ENCODE measurements around the gene PCARE. TPM values are rescaled to one million over a fixed set of nuclear protein-coding genes. Genes with fewer than 3 reads are reported as not detected.
A peak's percentile ranks its signal among the peaks of the same experiment; 100 is the strongest.

The PCARE gene
- total and polyA plus RNA-seq, 2 donors (not counting 1 experiment from before 2014, with no cell fraction given): not detected

DNA sequence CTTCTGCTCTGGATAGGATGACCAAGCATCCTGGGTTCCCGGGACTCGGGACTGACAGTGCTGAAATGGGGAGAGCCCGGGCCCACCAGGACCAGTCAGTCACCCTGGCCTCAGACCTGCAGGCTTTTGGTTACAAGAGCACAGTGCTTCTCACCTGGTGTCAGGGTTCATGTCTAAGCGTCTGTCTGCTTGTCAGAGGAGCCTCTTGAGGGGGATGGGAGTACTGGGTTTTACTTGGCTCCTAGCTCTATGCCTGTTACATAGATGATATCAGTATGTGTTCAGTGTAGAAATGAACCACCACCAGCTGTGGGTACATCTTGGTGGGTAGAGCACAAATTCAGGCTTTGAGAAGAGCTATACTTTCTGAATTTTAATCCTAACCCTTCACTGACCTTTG, 29.9 kb downstream of the PCARE start:
- Histone ChIP-seq H3K4me3 (replicated peaks in 1 of 4; ENCODE audit: control extremely low read depth in 1 of 4, insufficient read depth in 1 of 4, low read depth in 3 of 4, low read length in 4 of 4) (no peak overlapping the region), H4K20me1 (ENCODE audit: control insufficient read depth, extremely low read depth, insufficient read depth, low read length) (no peaks in the 10 kb centered on the region), H3K9me3 (ENCODE audit: control insufficient read depth, insufficient read depth, low read depth, low read length) (no peaks in the 10 kb centered on the region), H3K9ac (ENCODE audit: insufficient read depth, low read length) (no peak overlapping the region), H3K79me2 (ENCODE audit: control insufficient read depth, insufficient read depth, low read length) (no peaks in the 10 kb centered on the region), H3K4me2 (ENCODE audit: extremely low read depth, insufficient read depth, low read length) (no peak overlapping the region), H3K36me3 (ENCODE audit: control insufficient read depth, insufficient read depth, low read length) (no peaks in the 10 kb centered on the region), H3K27ac (ENCODE audit: insufficient read depth, low read length) (no peak overlapping the region), H2AFZ (ENCODE audit: low read length) (no peak overlapping the region), H3K27me3 (ENCODE audit: control insufficient read depth, insufficient read depth, low read length) (no peaks in the 10 kb centered on the region), H3K4me1 (ENCODE audit: control insufficient read depth, extremely low read depth, insufficient read depth, low read length) (no peaks in the 10 kb centered on the region)
- no peak for TF ChIP-seq CTCF (conservative IDR thresholded peaks at IDR 0.05 in 1 of 2, IDR thresholded peaks at IDR 0.05 in 1 of 2; ENCODE audit: low read depth in 1 of 2, low read length in 2 of 2)
- DNase-seq (ENCODE audit: low read depth in 2 of 2): no peak

GRCh38 chr2:29042561-29043075, 31.7 kb downstream of the PCARE start:
- H3K4me1 ChIP-seq (ENCODE audit: control insufficient read depth, extremely low read depth, insufficient read depth, low read length): no peaks in the 10 kb centered on the region
- H4K20me1 ChIP-seq (ENCODE audit: control insufficient read depth, extremely low read depth, insufficient read depth, low read length): no peaks in the 10 kb centered on the region
- H3K4me2 ChIP-seq (ENCODE audit: extremely low read depth, insufficient read depth, low read length): peak overlapping the region; percentile 9
- no peak overlapping the region for H3K9ac ChIP-seq (ENCODE audit: insufficient read depth, low read length)
- H3K9me3 ChIP-seq (ENCODE audit: control insufficient read depth, insufficient read depth, low read depth, low read length): no peaks in the 10 kb centered on the region
- no peak overlapping the region for H3K27ac ChIP-seq (ENCODE audit: insufficient read depth, low read length)
- H3K4me3 ChIP-seq (replicated peaks in 1 of 4; ENCODE audit: control extremely low read depth in 1 of 4, insufficient read depth in 1 of 4, low read depth in 3 of 4, low read length in 4 of 4): no peak overlapping the region
- no peaks in the 10 kb centered on the region for H3K79me2 ChIP-seq (ENCODE audit: control insufficient read depth, insufficient read depth, low read length)
- H3K36me3 ChIP-seq (ENCODE audit: control insufficient read depth, insufficient read depth, low read length): no peaks in the 10 kb centered on the region
- DNase-seq (ENCODE audit: low read depth in 2 of 2): peak; percentile 40 to 70
- TF ChIP-seq CTCF (conservative IDR thresholded peaks at IDR 0.05 in 1 of 2, IDR thresholded peaks at IDR 0.05 in 1 of 2; ENCODE audit: low read depth in 1 of 2, low read length in 2 of 2) (no peak), EZH2 (IDR thresholded peaks at IDR 0.05; ENCODE audit: low read length, missing control alignments) (no peak)
- no peaks in the 10 kb centered on the region for H3K27me3 ChIP-seq (ENCODE audit: control insufficient read depth, insufficient read depth, low read length)
- peak overlapping the region; percentile 31 for H2AFZ ChIP-seq (ENCODE audit: low read length)

DNA sequence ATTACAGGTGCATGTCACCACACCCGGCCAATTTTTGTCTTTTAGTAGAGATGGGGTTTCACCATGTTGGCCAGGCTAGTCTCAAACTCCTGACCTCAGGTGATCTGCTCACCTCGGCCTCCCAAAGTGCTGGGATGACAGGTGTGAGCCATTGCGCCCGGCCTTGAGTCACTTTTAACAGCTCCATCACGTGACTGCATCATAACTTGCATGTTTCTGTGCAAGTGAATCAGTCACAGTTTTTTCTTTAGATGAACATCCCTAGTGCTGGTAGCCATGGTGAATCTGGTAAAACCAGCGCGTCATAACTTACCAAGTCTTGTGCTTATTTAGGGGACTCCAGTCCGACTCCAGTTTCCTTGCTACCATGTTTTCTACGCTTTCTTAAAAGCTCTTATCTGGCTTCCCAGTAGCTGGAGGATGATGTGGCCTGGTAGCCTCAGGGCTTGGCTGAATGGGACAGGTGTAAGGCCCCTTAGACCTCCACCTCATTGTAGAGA, 33.1 kb downstream of the PCARE start:
- no peak overlapping the region for H3K4me3 ChIP-seq (replicated peaks in 1 of 4; ENCODE audit: control extremely low read depth in 1 of 4, insufficient read depth in 1 of 4, low read depth in 3 of 4, low read length in 4 of 4)
- H3K4me1 ChIP-seq (ENCODE audit: control insufficient read depth, extremely low read depth, insufficient read depth, low read length): no peaks in the 10 kb centered on the region
- no peaks in the 10 kb centered on the region for H4K20me1 ChIP-seq (ENCODE audit: control insufficient read depth, extremely low read depth, insufficient read depth, low read length)
- no peaks in the 10 kb centered on the region for H3K36me3 ChIP-seq (ENCODE audit: control insufficient read depth, insufficient read depth, low read length)
- DNase-seq (ENCODE audit: low read depth in 2 of 2): no peak
- no peak overlapping the region for H3K9ac ChIP-seq (ENCODE audit: insufficient read depth, low read length)
- no peak overlapping the region for H3K27ac ChIP-seq (ENCODE audit: insufficient read depth, low read length)
- TF ChIP-seq EZH2 (IDR thresholded peaks at IDR 0.05; ENCODE audit: low read length, missing control alignments) (no peak), CTCF (conservative IDR thresholded peaks at IDR 0.05 in 1 of 2, IDR thresholded peaks at IDR 0.05 in 1 of 2; ENCODE audit: low read depth in 1 of 2, low read length in 2 of 2) (no peak)
- no peak overlapping the region for H2AFZ ChIP-seq (ENCODE audit: low read length)
- no peaks in the 10 kb centered on the region for H3K79me2 ChIP-seq (ENCODE audit: control insufficient read depth, insufficient read depth, low read length)
- H3K9me3 ChIP-seq (ENCODE audit: control insufficient read depth, insufficient read depth, low read depth, low read length): no peaks in the 10 kb centered on the region
- H3K27me3 ChIP-seq (ENCODE audit: control insufficient read depth, insufficient read depth, low read length): no peaks in the 10 kb centered on the region
- no peak overlapping the region for H3K4me2 ChIP-seq (ENCODE audit: extremely low read depth, insufficient read depth, low read length)

Data from fibroblast of lung (primary cell).